Lower lobe of right lung (tissue), 2 donors: ENCODE measurements around the gene GMEB2. TPM values are rescaled to one million over a fixed set of nuclear protein-coding genes. Genes with fewer than 3 reads are reported as not detected.
A peak's percentile ranks its signal among the peaks of the same experiment; 100 is the strongest.

ENCODE experiments used
- ATAC-seq, 2 donors: fragments of 200-7000 bp; cut with Tn5 transposase; one replicate each; pipeline ENCODE4 v1.9.1; 2020 to 2022; ENCODE audit warnings: mild to moderate bottlenecking in 2 of 2, moderate library complexity in 2 of 2
- DNase-seq: peaks from one replicate; pipeline ENCODE4 v3.0.0-alpha.2; 2020
- H3K27ac ChIP-seq: fragments of 200-600 bp; one replicate; pipeline ENCODE4 v1.8.0; 2022
- H3K27me3 ChIP-seq: fragments of 200-600 bp; one replicate; pipeline ENCODE4 v1.8.0; 2022; ENCODE audit warnings: low read depth
- H3K36me3 ChIP-seq: fragments of 200-600 bp; one replicate; pipeline ENCODE4 v1.8.0; 2022; ENCODE audit warnings: mild to moderate bottlenecking
- H3K4me1 ChIP-seq: fragments of 200-600 bp; one replicate; pipeline ENCODE4 v1.8.0; 2022
- H3K4me3 ChIP-seq: fragments of 200-600 bp; one replicate; pipeline ENCODE4 v1.8.0; 2022; ENCODE audit warnings: mild to moderate bottlenecking
- H3K9me3 ChIP-seq: fragments of 200-600 bp; one replicate; pipeline ENCODE4 v1.8.0; 2022
- intact Hi-C: fragments of 100-400 bp; cut with DNase I; formaldehyde crosslinking; loops from one replicate; pipeline ENCODE4 v1.11.0; 2022
- total RNA-seq: library from RNA; stranded (reverse); fragmentation: NEBNext Ultra II Directional; extraction: Animal tissue kit (Norgen Biotek cat#: 25700); gene quantifications from one replicate; pipeline ENCODE4 v1.2.1, GENCODE V29; 2021
- TF ChIP-seq, protein P1 (sequence below): fragments of 200-600 bp; IDR thresholded peaks from one replicate; pipeline ENCODE4 v1.8.0; 2022; ENCODE audit warnings: antibody characterized with exemption, mild to moderate bottlenecking
- donor health status: DM: no; HTN: yes; CAD: no; lungs with severe emphysema.

Gene GMEB2
- total RNA-seq, 1 donor from 2014 or later: 9.7 TPM

- Histone ChIP-seq H3K4me3 (no peak overlapping the region), H3K9me3 (no peaks in the 10 kb centered on the region), H3K27me3 (no peaks in the 10 kb centered on the region), H3K27ac (no peak overlapping the region), H3K4me1 (peaks cover 8% of the 10 kb centered on the region), H3K36me3 (peaks cover 14% of the 10 kb centered on the region)
- no peak for DNase-seq
- ATAC-seq: no peak
- TF ChIP-seq, protein P1, sequence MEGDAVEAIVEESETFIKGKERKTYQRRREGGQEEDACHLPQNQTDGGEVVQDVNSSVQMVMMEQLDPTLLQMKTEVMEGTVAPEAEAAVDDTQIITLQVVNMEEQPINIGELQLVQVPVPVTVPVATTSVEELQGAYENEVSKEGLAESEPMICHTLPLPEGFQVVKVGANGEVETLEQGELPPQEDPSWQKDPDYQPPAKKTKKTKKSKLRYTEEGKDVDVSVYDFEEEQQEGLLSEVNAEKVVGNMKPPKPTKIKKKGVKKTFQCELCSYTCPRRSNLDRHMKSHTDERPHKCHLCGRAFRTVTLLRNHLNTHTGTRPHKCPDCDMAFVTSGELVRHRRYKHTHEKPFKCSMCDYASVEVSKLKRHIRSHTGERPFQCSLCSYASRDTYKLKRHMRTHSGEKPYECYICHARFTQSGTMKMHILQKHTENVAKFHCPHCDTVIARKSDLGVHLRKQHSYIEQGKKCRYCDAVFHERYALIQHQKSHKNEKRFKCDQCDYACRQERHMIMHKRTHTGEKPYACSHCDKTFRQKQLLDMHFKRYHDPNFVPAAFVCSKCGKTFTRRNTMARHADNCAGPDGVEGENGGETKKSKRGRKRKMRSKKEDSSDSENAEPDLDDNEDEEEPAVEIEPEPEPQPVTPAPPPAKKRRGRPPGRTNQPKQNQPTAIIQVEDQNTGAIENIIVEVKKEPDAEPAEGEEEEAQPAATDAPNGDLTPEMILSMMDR: no peak
- intact Hi-C loops: no loop called here
Measured at GRCh38 chr20:63622732-63623131, 4.2 kb downstream of the GMEB2 start.

DNA sequence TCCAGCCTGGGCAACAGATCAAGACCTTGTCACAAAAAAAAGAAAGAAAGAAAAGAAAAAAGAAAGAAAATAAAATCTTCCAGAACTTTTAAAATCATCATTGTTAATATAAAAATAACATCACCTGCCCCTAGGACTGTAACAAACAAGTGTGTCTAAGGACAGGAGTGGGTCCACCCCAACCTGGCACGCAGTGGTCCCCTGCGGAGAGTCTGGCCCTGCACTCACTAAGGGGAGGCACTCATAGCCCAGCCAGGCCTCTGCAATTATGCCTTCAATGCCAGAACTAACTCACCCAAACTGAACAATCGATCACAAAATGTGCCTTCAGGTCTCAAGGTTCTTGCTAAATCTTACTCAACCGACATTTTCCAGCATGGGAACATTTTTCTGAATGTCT lies 4.8 kb downstream of the GMEB2 start:
- H3K27me3 ChIP-seq: no peaks in the 10 kb centered on the region
- no peaks in the 10 kb centered on the region for H3K9me3 ChIP-seq
- peaks cover 21% of the 10 kb centered on the region for H3K36me3 ChIP-seq
- TF ChIP-seq, protein P1: no peak
- intact Hi-C loops: no loop called here
- peaks cover 8% of the 10 kb centered on the region for H3K4me1 ChIP-seq
- H3K4me3 ChIP-seq: no peak overlapping the region
- DNase-seq: no peak
- no peak for ATAC-seq
- no peak overlapping the region for H3K27ac ChIP-seq

GRCh38 chr20:63620991-63621390 lies 5.9 kb downstream of the GMEB2 start:
- Histone ChIP-seq H3K9me3 (no peaks in the 10 kb centered on the region), H3K27me3 (no peaks in the 10 kb centered on the region), H3K36me3 (peaks cover 32% of the 10 kb centered on the region), H3K27ac (no peak overlapping the region), H3K4me3 (no peak overlapping the region), H3K4me1 (peaks cover 8% of the 10 kb centered on the region)
- intact Hi-C loops: no loop called here
- ATAC-seq (peak in 1 of 2 donors; percentile 27), DNase-seq (no peak)
- TF ChIP-seq, protein P1: no peak

DNA sequence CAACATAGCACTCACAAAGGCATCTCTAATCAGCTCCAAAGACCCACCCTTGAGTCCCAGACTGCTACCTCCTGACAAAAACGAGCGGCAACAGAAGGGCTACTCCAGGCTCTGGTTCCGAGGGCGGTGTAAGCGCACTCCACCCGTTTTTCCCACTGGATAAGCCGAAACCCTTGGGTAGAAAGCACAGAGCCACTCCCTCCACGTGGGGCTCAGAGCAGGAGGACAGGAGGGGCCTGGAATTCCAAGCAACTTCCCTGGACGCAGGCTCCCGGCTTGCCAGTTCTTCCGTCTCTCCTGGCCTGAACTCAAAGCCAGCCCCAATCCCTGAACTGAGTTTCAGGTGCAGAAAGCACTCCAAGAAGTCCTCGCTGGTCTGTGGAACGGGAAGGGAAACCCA lies 7.4 kb downstream of the GMEB2 start:
- no peaks in the 10 kb centered on the region for H3K4me1 ChIP-seq
- intact Hi-C loops: no loop called here
- TF ChIP-seq, protein P1: no peak
- DNase-seq: no peak
- H3K9me3 ChIP-seq: no peaks in the 10 kb centered on the region
- no peak overlapping the region for H3K4me3 ChIP-seq
- H3K27me3 ChIP-seq: no peaks in the 10 kb centered on the region
- ATAC-seq: no peak
- H3K27ac ChIP-seq: no peak overlapping the region
- peaks cover 44% of the 10 kb centered on the region for H3K36me3 ChIP-seq

DNA sequence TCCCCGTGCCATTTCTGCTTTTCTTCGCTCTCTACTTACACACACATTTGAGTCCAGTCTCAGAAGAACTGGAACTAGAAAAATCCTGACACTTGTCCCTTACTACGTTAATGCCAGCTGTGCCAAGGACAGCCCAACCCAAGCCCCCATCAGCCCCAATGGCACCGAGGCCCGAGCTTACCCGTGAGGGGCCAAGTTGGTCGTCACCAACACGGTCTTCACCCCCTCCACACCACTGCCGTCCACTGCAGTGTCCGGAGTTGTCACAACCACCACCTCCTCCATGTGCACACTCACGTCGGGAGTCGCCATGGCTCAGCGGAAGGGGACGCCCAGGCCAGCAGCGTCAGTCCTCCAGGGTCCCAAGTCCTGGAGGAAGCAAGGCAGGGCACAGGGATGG lies 7.8 kb downstream of the GMEB2 start:
- ATAC-seq: no peak
- Histone ChIP-seq H3K4me1 (no peaks in the 10 kb centered on the region), H3K4me3 (no peak overlapping the region), H3K27me3 (no peaks in the 10 kb centered on the region), H3K9me3 (no peaks in the 10 kb centered on the region), H3K36me3 (peaks cover 44% of the 10 kb centered on the region), H3K27ac (no peak overlapping the region)
- TF ChIP-seq, protein P1: no peak
- intact Hi-C loops: no loop called here
- no peak for DNase-seq
